Measurements from ENCODE around the gene ST3GAL3. TPM values are rescaled to one million over a fixed set of nuclear protein-coding genes. Genes with fewer than 3 reads are reported as not detected.

Gene ST3GAL3
- total RNA-seq, 3 donors from 2014 or later: 14.0 to 23.0 (median 19.7) TPM

- DNase-seq (ENCODE audit: low spot score in 2 of 2): no peak
- H3K4me1 ChIP-seq: peaks cover 0 to 8% of the 10 kb centered on the region in 2 donors
- H3K9me3 ChIP-seq: no peaks in the 10 kb centered on the region
- no peaks in the 10 kb centered on the region for H3K36me3 ChIP-seq
- no peak overlapping the region for H3K27ac ChIP-seq
- no peaks in the 10 kb centered on the region for H3K27me3 ChIP-seq
- intact Hi-C loops (cut with DNase I; ENCODE audit: low total_unique reads): no loop called here
- peak overlapping the region in 1 of 3 donors; percentile 88 for H3K4me3 ChIP-seq
- no peak for TF ChIP-seq POLR2A (IDR thresholded peaks at IDR 0.05)
- TF ChIP-seq POLR2AphosphoS5 (IDR thresholded peaks at IDR 0.05): peak in 1 of 3 donors; percentile 12
Measured at GRCh38 chr1:43705982-43706597, 1.2 kb upstream of the ST3GAL3 start.

- H3K27ac ChIP-seq: peak overlapping the region; percentile 62 to 80
- intact Hi-C loops (cut with DNase I; ENCODE audit: low total_unique reads): no loop called here
- peak overlapping the region; percentile 81 to 92 (median 88) for H3K4me3 ChIP-seq
- H3K27me3 ChIP-seq: no peaks in the 10 kb centered on the region
- H3K9me3 ChIP-seq: no peaks in the 10 kb centered on the region
- no peaks in the 10 kb centered on the region for H3K36me3 ChIP-seq
- peaks cover 0 to 8% of the 10 kb centered on the region in 2 donors for H3K4me1 ChIP-seq
- peak in 1 of 3 donors; percentile 22 for TF ChIP-seq POLR2AphosphoS5 (IDR thresholded peaks at IDR 0.05)
- TF ChIP-seq CTCF (IDR thresholded peaks at IDR 0.05): no peak
- TF ChIP-seq POLR2A (IDR thresholded peaks at IDR 0.05): no peak
- no peak for DNase-seq (ENCODE audit: low spot score in 2 of 2)
Measured at GRCh38 chr1:43706598-43707189, 642 bp upstream of the ST3GAL3 start.

DNA sequence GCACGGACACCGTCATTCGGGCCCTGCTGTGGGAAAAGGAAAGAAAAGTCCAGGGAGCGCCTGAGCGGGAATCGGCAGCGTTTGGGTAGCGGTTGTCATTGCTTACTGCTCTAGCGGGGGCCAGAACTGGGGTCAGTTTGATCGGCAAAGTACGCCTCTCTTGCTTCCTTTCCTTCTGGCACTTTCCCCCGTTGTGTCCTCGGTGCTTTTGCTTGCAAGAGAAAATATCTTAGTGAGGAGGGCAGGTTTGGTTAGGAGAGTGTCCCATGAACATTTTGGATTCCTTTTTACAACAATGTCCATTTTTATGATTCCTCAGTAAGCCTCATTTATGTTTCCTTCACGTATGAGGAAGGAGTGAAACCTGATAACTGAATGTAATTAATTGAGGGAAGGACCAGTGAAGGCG, 670 bp downstream of the ST3GAL3 start:
- H3K27me3 ChIP-seq: no peaks in the 10 kb centered on the region
- TF ChIP-seq CTCF (IDR thresholded peaks at IDR 0.05): no peak
- TF ChIP-seq POLR2A (IDR thresholded peaks at IDR 0.05): no peak
- TF ChIP-seq POLR2AphosphoS5 (IDR thresholded peaks at IDR 0.05): no peak
- H3K4me3 ChIP-seq: peak overlapping the region; percentile 81 to 92 (median 88)
- H3K27ac ChIP-seq: peak overlapping the region; percentile 62 to 80
- no peaks in the 10 kb centered on the region for H3K36me3 ChIP-seq
- H3K4me1 ChIP-seq: peaks cover 0 to 8% of the 10 kb centered on the region in 2 donors
- no peak for DNase-seq (ENCODE audit: low spot score in 2 of 2)
- intact Hi-C loops (cut with DNase I; ENCODE audit: low total_unique reads): no loop called here
- H3K9me3 ChIP-seq: no peaks in the 10 kb centered on the region

DNA sequence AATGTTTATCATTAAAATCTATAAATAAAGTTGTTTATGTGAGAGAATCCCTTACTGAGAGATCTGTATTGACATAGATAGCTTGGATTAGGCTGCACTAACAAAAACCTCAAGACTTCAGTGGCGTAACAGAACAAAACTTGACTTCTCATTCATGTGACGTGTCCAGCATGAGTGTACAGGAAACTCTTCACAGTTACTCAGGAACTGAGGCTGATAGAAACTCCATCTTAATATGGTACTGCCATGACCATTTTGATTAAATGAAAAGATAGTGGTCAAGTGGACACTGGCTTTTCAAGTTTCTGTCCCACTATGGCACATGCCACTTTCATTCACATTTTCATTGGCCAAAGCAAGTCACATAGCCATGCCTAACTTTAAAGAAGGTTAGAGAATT, 3.7 kb downstream of the ST3GAL3 start:
- H3K4me3 ChIP-seq: no peak overlapping the region
- TF ChIP-seq POLR2A (IDR thresholded peaks at IDR 0.05) (no peak), POLR2AphosphoS5 (IDR thresholded peaks at IDR 0.05) (no peak), CTCF (IDR thresholded peaks at IDR 0.05) (no peak)
- DNase-seq (ENCODE audit: low spot score in 2 of 2): no peak
- H3K9me3 ChIP-seq: no peaks in the 10 kb centered on the region
- no peak overlapping the region for H3K27ac ChIP-seq
- H3K27me3 ChIP-seq: no peaks in the 10 kb centered on the region
- H3K36me3 ChIP-seq: no peaks in the 10 kb centered on the region
- intact Hi-C loops (cut with DNase I; ENCODE audit: low total_unique reads): no loop called here
- H3K4me1 ChIP-seq: peaks cover 0 to 8% of the 10 kb centered on the region in 2 donors

DNA sequence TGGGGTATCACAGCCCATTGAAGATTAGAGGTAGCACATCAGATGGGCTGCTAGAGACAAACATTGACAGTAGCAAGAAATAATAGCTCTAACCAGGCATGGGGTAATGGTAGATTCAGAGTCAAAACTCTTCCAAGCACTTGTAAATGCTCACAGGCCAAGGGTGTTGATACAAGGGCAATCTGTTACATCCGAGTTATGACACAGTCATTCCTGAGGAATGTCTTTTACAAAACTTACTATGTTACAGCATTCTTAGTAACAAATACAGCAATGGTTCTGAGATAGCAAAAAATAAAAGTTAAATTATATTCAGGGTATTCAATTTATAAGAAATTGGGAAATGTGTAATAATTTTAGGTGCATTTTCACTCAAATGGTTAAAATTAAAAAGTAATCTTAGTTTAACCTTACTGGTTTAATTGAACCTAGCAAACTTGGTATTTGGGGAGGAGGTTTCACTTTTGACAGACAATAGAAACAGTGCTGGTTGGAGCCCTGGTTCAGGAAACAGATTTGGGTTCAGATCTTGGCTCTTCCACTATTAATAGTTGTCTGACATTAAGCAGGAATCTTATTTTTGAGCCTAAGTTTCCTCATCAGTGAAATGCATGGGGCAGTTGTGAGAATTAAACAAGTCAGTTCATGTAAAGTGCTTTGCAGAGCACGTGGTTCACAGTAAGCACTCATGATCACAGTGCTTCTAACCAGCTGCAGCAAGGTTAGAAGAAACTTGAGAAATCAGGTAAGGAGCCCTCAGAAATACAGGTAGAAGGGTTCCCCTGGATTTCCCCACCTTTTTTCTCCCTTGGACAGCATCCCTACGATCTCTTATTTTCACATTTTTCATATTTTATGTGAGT, 4.4 kb downstream of the ST3GAL3 start:
- TF ChIP-seq POLR2AphosphoS5 (IDR thresholded peaks at IDR 0.05) (no peak), POLR2A (IDR thresholded peaks at IDR 0.05) (no peak), CTCF (IDR thresholded peaks at IDR 0.05) (no peak)
- H3K36me3 ChIP-seq: no peaks in the 10 kb centered on the region
- no peak overlapping the region for H3K27ac ChIP-seq
- no peak overlapping the region for H3K4me3 ChIP-seq
- no peaks in the 10 kb centered on the region for H3K9me3 ChIP-seq
- intact Hi-C loops (cut with DNase I; ENCODE audit: low total_unique reads): no loop called here
- no peak for DNase-seq (ENCODE audit: low spot score in 2 of 2)
- H3K27me3 ChIP-seq: no peaks in the 10 kb centered on the region
- peaks cover 0 to 1% of the 10 kb centered on the region in 2 donors for H3K4me1 ChIP-seq

Data from breast epithelium (tissue), 4 donors.